ENCODE data around the gene PPP2R5E. TPM values are rescaled to one million over a fixed set of nuclear protein-coding genes. Genes with fewer than 3 reads are reported as not detected.

Gene PPP2R5E
- total RNA-seq, 4 donors from 2014 or later, result 26.3 to 30.7 (median 30.2) TPM

- no peak for DNase-seq (ENCODE audit: extremely low spot score)
- TF ChIP-seq POLR2A (IDR thresholded peaks at IDR 0.05; ENCODE audit: low read depth) (no peak), POLR2AphosphoS5 (IDR thresholded peaks at IDR 0.05) (no peak), EP300 (IDR thresholded peaks at IDR 0.05) (no peak), CTCF (IDR thresholded peaks at IDR 0.05) (no peak)
- H3K4me3 ChIP-seq, result no peak overlapping the region
- H3K9me3 ChIP-seq, result no peaks in the 10 kb centered on the region
- peaks cover 4 to 20% (median 16%) of the 10 kb centered on the region in 4 donors for H3K4me1 ChIP-seq
- H3K36me3 ChIP-seq, result peaks cover 0 to 4% (median 0%) of the 10 kb centered on the region in 4 donors
- no peak overlapping the region for H3K27ac ChIP-seq (replicated peaks in 1 of 4)
- WGBS, result 69% methylated on average over 1 of the region's 1 CpG
- H3K27me3 ChIP-seq, result no peaks in the 10 kb centered on the region
- intact Hi-C loops (cut with DNase I), result no loop called here
Measured at GRCh38 chr14:63444588-63444987, 98.6 kb downstream of the PPP2R5E start.

GRCh38 chr14:63443988-63444387 is 99.2 kb downstream of the PPP2R5E start:
- no peak for TF ChIP-seq POLR2A (IDR thresholded peaks at IDR 0.05; ENCODE audit: low read depth)
- TF ChIP-seq EP300 (IDR thresholded peaks at IDR 0.05), result no peak
- Histone ChIP-seq H3K4me1 (peaks cover 10 to 26% (median 22%) of the 10 kb centered on the region in 4 donors), H3K27ac (replicated peaks in 1 of 4) (no peak overlapping the region), H3K9me3 (no peaks in the 10 kb centered on the region), H3K27me3 (no peaks in the 10 kb centered on the region), H3K36me3 (peaks cover 0 to 4% (median 0%) of the 10 kb centered on the region in 4 donors), H3K4me3 (no peak overlapping the region)
- intact Hi-C loops (cut with DNase I), result no loop called here
- 93% methylated on average over 3 of the region's 3 CpGs for WGBS
- no peak for DNase-seq (ENCODE audit: extremely low spot score)

- Histone ChIP-seq H3K27ac (replicated peaks in 1 of 4) (no peak overlapping the region), H3K4me1 (peaks cover 16 to 32% (median 28%) of the 10 kb centered on the region in 4 donors), H3K9me3 (no peaks in the 10 kb centered on the region), H3K36me3 (peaks cover 0 to 4% (median 0%) of the 10 kb centered on the region in 4 donors), H3K27me3 (no peaks in the 10 kb centered on the region), H3K4me3 (no peak overlapping the region)
- intact Hi-C loops (cut with DNase I), result no loop called here
- 95% methylated on average over 3 of the region's 3 CpGs for WGBS
- DNase-seq (ENCODE audit: extremely low spot score), result no peak
- TF ChIP-seq CTCF (IDR thresholded peaks at IDR 0.05) (no peak), EP300 (IDR thresholded peaks at IDR 0.05) (no peak), POLR2A (IDR thresholded peaks at IDR 0.05; ENCODE audit: low read depth) (no peak), POLR2AphosphoS5 (IDR thresholded peaks at IDR 0.05) (no peak)
Measured at GRCh38 chr14:63443361-63443760, 99.8 kb downstream of the PPP2R5E start.

- Histone ChIP-seq H3K9me3 (no peaks in the 10 kb centered on the region), H3K27me3 (no peaks in the 10 kb centered on the region), H3K4me1 (peaks cover 57 to 71% (median 62%) of the 10 kb centered on the region in 4 donors), H3K4me3 (peak overlapping the region; percentile 29 to 48 (median 34)), H3K36me3 (peaks cover 0 to 4% (median 0%) of the 10 kb centered on the region in 4 donors), H3K27ac (replicated peaks in 1 of 4) (peak overlapping the region; percentile 74 to 88 (median 74))
- TF ChIP-seq EP300 (IDR thresholded peaks at IDR 0.05) (peak; percentile 2), POLR2A (IDR thresholded peaks at IDR 0.05; ENCODE audit: low read depth) (no peak), CTCF (IDR thresholded peaks at IDR 0.05) (peak in 2 of 3 experiments; percentile 13 to 29), POLR2AphosphoS5 (IDR thresholded peaks at IDR 0.05) (peak; percentile 72 to 79)
- intact Hi-C loops (cut with DNase I), result loop anchor here (5.0 kb wide), 1 partner anchor 104 kb away; the partner anchor contains the start of gene PPP2R5E
- DNase-seq (ENCODE audit: extremely low spot score), result peak; percentile 96
- WGBS, result 20% methylated on average over 1 of the region's 1 CpG
Measured at GRCh38 chr14:63438065-63438757, 105.0 kb downstream of the PPP2R5E start.

- no peak for TF ChIP-seq EP300 (IDR thresholded peaks at IDR 0.05)
- TF ChIP-seq CTCF (IDR thresholded peaks at IDR 0.05), result no peak
- no peak for TF ChIP-seq POLR2AphosphoS5 (IDR thresholded peaks at IDR 0.05)
- no peak for TF ChIP-seq POLR2A (IDR thresholded peaks at IDR 0.05; ENCODE audit: low read depth)
- no peaks in the 10 kb centered on the region for H3K9me3 ChIP-seq
- H3K27me3 ChIP-seq, result no peaks in the 10 kb centered on the region
- intact Hi-C loops (cut with DNase I), result loop anchor here (5.0 kb wide), 1 partner anchor 106 kb away; the partner anchor contains the start of gene PPP2R5E
- peak overlapping the region; percentile 74 to 88 (median 74) for H3K27ac ChIP-seq (replicated peaks in 1 of 4)
- peaks cover 60 to 80% (median 70%) of the 10 kb centered on the region in 4 donors for H3K4me1 ChIP-seq
- no peak for DNase-seq (ENCODE audit: extremely low spot score)
- WGBS, result 60% methylated on average over 5 of the region's 5 CpGs
- H3K4me3 ChIP-seq, result no peak overlapping the region
- peaks cover 0 to 3% (median 0%) of the 10 kb centered on the region in 4 donors for H3K36me3 ChIP-seq
Measured at GRCh38 chr14:63436286-63437098, 106.7 kb downstream of the PPP2R5E start.
